ENCODE data around the gene DPEP1. TPM values are rescaled to one million over a fixed set of nuclear protein-coding genes. Genes with fewer than 3 reads are reported as not detected.
"Not testable (repeated sequence)": the region's sequence is repeated elsewhere in the genome, so short reads cannot be mapped to it uniquely, and the experiment has no call there.

The DPEP1 gene
- total RNA-seq, 2 experiments from 2014 or later = not detected

- H3K27me3 Mint-ChIP-seq; ATAC-seq; H3K4me3 Mint-ChIP-seq; H3K9me3 Mint-ChIP-seq (ENCODE audit: low read depth); intact Hi-C loops (cut with DNase I, micrococcal nuclease); POLR2A ChIA-PET; H3K27ac Mint-ChIP-seq: not testable (repeated sequence)
- Mint-ChIP-seq H3K4me1 (peaks cover 24% of the 10 kb centered on the region), H3K36me3 (ENCODE audit: low read depth) (peaks cover 14% of the 10 kb centered on the region)
- peak; percentile 44 for DNase-seq
- CTCF ChIA-PET = interaction anchor here (0.6 to 1.2 kb wide), 4 partner anchors 10 to 147 kb away, joined by 3 read pairs; no protein-coding TSS in a partner anchor
These were observed 53.6 kb downstream of the DPEP1 start for GRCh38 chr16:89667000-89667399.

GRCh38 chr16:89667633-89668032 is 54.2 kb downstream of the DPEP1 start:
- no peaks in the 10 kb centered on the region for H3K27me3 Mint-ChIP-seq
- no peaks in the 10 kb centered on the region for H3K9me3 Mint-ChIP-seq (ENCODE audit: low read depth)
- H3K4me3 Mint-ChIP-seq = no peak overlapping the region
- ATAC-seq (no peak), DNase-seq (peak; percentile 6)
- intact Hi-C loops (cut with DNase I, micrococcal nuclease) = no loop called here
- peaks cover 24% of the 10 kb centered on the region for H3K4me1 Mint-ChIP-seq
- H3K27ac Mint-ChIP-seq = no peak overlapping the region
- peaks cover 14% of the 10 kb centered on the region for H3K36me3 Mint-ChIP-seq (ENCODE audit: low read depth)
- ChIA-PET CTCF (interaction anchor here (1.1 to 1.7 kb wide), 3 partner anchors 9 to 14 kb away, joined by 3 to 4 read pairs (median 3); no protein-coding TSS in a partner anchor), POLR2A (no interaction called here)

GRCh38 chr16:89668790-89669158 is 55.3 kb downstream of the DPEP1 start:
- ChIA-PET CTCF (interaction anchor here (1.7 kb wide), 1 partner anchor 10 kb away, joined by 4 read pairs; no protein-coding TSS in a partner anchor), POLR2A (interaction anchor here (0.6 kb wide), 1 partner anchor 219 kb away, joined by 3 read pairs; no protein-coding TSS in a partner anchor)
- ATAC-seq (no peak), DNase-seq (no peak)
- intact Hi-C loops (cut with DNase I, micrococcal nuclease) = no loop called here
- H3K36me3 Mint-ChIP-seq (ENCODE audit: low read depth) = peaks cover 9% of the 10 kb centered on the region
- H3K27ac Mint-ChIP-seq = no peak overlapping the region
- H3K4me3 Mint-ChIP-seq = no peak overlapping the region
- H3K9me3 Mint-ChIP-seq (ENCODE audit: low read depth) = no peaks in the 10 kb centered on the region
- H3K27me3 Mint-ChIP-seq = no peaks in the 10 kb centered on the region
- peaks cover 24% of the 10 kb centered on the region for H3K4me1 Mint-ChIP-seq

- Mint-ChIP-seq H3K4me1 (peaks cover 24% of the 10 kb centered on the region), H3K4me3 (no peak overlapping the region), H3K9me3 (ENCODE audit: low read depth) (no peaks in the 10 kb centered on the region), H3K27ac (no peak overlapping the region), H3K27me3 (no peaks in the 10 kb centered on the region), H3K36me3 (ENCODE audit: low read depth) (peaks cover 5% of the 10 kb centered on the region)
- ChIA-PET POLR2A (no interaction called here), CTCF (no interaction called here)
- DNase-seq (no peak), ATAC-seq (no peak)
- intact Hi-C loops (cut with DNase I, micrococcal nuclease) = no loop called here
These were observed 56.3 kb downstream of the DPEP1 start for GRCh38 chr16:89669755-89670154.

- ChIA-PET POLR2A (interaction anchor here (0.6 kb wide), 1 partner anchor 29 kb away, joined by 7 read pairs; no protein-coding TSS in a partner anchor), CTCF (interaction anchor here (0.6 to 0.9 kb wide), 3 partner anchors 16 to 421 kb away, joined by 3 to 5 read pairs (median 3); partner anchors contain the start of gene CDK10)
- H3K36me3 Mint-ChIP-seq (ENCODE audit: low read depth) = peaks cover 5% of the 10 kb centered on the region
- intact Hi-C loops (cut with DNase I, micrococcal nuclease) = no loop called here
- no peaks in the 10 kb centered on the region for H3K9me3 Mint-ChIP-seq (ENCODE audit: low read depth)
- H3K27ac Mint-ChIP-seq = no peak overlapping the region
- H3K4me3 Mint-ChIP-seq = no peak overlapping the region
- DNase-seq (no peak), ATAC-seq (peak; percentile 45)
- peaks cover 24% of the 10 kb centered on the region for H3K4me1 Mint-ChIP-seq
- no peaks in the 10 kb centered on the region for H3K27me3 Mint-ChIP-seq
These were observed 57.3 kb downstream of the DPEP1 start for GRCh38 chr16:89670496-89671431.

GRCh38 chr16:89671565-89671964 is 58.1 kb downstream of the DPEP1 start:
- CTCF ChIA-PET = interaction anchor here (0.6 to 0.9 kb wide), 2 partner anchors 15 to 422 kb away, joined by 3 to 5 read pairs; partner anchors contain the start of gene CDK10
- DNase-seq; H3K36me3 Mint-ChIP-seq (ENCODE audit: low read depth); H3K27ac Mint-ChIP-seq; ATAC-seq; H3K4me3 Mint-ChIP-seq; H3K27me3 Mint-ChIP-seq; H3K9me3 Mint-ChIP-seq (ENCODE audit: low read depth); intact Hi-C loops (cut with DNase I, micrococcal nuclease): not testable (repeated sequence)
- POLR2A ChIA-PET = interaction anchor here (0.6 kb wide), 1 partner anchor 28 kb away, joined by 7 read pairs; no protein-coding TSS in a partner anchor
- H3K4me1 Mint-ChIP-seq = peaks cover 24% of the 10 kb centered on the region

GRCh38 chr16:89672177-89672941 is 58.9 kb downstream of the DPEP1 start:
- H3K9me3 Mint-ChIP-seq (ENCODE audit: low read depth) = no peaks in the 10 kb centered on the region
- no peak for ATAC-seq
- no peaks in the 10 kb centered on the region for H3K36me3 Mint-ChIP-seq (ENCODE audit: low read depth)
- intact Hi-C loops (cut with DNase I, micrococcal nuclease) = no loop called here
- no peak overlapping the region for H3K27ac Mint-ChIP-seq
- ChIA-PET POLR2A (no interaction called here), CTCF (interaction anchor here (0.8 to 1.5 kb wide), 2 partner anchors 19 to 34 kb away, joined by 3 read pairs; no protein-coding TSS in a partner anchor)
- DNase-seq = no peak
- no peaks in the 10 kb centered on the region for H3K27me3 Mint-ChIP-seq
- no peak overlapping the region for H3K4me3 Mint-ChIP-seq
- H3K4me1 Mint-ChIP-seq = peaks cover 24% of the 10 kb centered on the region

- intact Hi-C loops (cut with DNase I, micrococcal nuclease) = no loop called here
- no peaks in the 10 kb centered on the region for H3K27me3 Mint-ChIP-seq
- no peaks in the 10 kb centered on the region for H3K9me3 Mint-ChIP-seq (ENCODE audit: low read depth)
- H3K36me3 Mint-ChIP-seq (ENCODE audit: low read depth) = no peaks in the 10 kb centered on the region
- ChIA-PET CTCF (no interaction called here), POLR2A (interaction anchor here (0.6 kb wide), 1 partner anchor 342 kb away, joined by 3 read pairs; no protein-coding TSS in a partner anchor)
- no peaks in the 10 kb centered on the region for H3K4me1 Mint-ChIP-seq
- H3K4me3 Mint-ChIP-seq = no peak overlapping the region
- ATAC-seq (no peak), DNase-seq (no peak)
- H3K27ac Mint-ChIP-seq = no peak overlapping the region
These were observed 64.8 kb downstream of the DPEP1 start for GRCh38 chr16:89678258-89678657.

GRCh38 chr16:89685916-89686315 is 72.5 kb downstream of the DPEP1 start:
- intact Hi-C loops (cut with DNase I, micrococcal nuclease) = loop anchor here (1.0 to 2.0 kb wide), 9 partner anchors 14 to 829 kb away; partner anchors contain the start of genes CHMP1A (in 1 of the 2), FANCA (in 1 of the 2), PRDM7 (in 1 of the 2) and SPATA2L (in 1 of the 2)
- ChIA-PET CTCF (interaction anchor here (0.8 to 2.5 kb wide), 3 partner anchors 14 to 110 kb away, joined by 3 to 12 read pairs (median 5); partner anchors contain the start of gene CPNE7), POLR2A (interaction anchor here (0.9 to 1.0 kb wide), 2 partner anchors 14 to 122 kb away, joined by 4 to 5 read pairs; no protein-coding TSS in a partner anchor)
- ATAC-seq = no peak
- Mint-ChIP-seq H3K27ac (no peak overlapping the region), H3K27me3 (no peaks in the 10 kb centered on the region), H3K9me3 (ENCODE audit: low read depth) (no peaks in the 10 kb centered on the region), H3K4me3 (peak overlapping the region; percentile 86), H3K4me1 (peaks cover 14% of the 10 kb centered on the region), H3K36me3 (ENCODE audit: low read depth) (peaks cover 15% of the 10 kb centered on the region)
- no peak for DNase-seq

- Mint-ChIP-seq H3K9me3 (ENCODE audit: low read depth) (no peaks in the 10 kb centered on the region), H3K4me1 (peaks cover 14% of the 10 kb centered on the region), H3K36me3 (ENCODE audit: low read depth) (peaks cover 15% of the 10 kb centered on the region), H3K4me3 (peak within 1 kb of the TSS; percentile 86), H3K27me3 (no peaks in the 10 kb centered on the region), H3K27ac (peak within 1 kb of the TSS; percentile 88)
- ATAC-seq (peak; percentile 90), DNase-seq (peak; percentile 92)
- POLR2A ChIA-PET = interaction anchor here (0.6 to 1.0 kb wide), 4 partner anchors 14 to 288 kb away, joined by 3 to 5 read pairs (median 4); no protein-coding TSS in a partner anchor
- CTCF ChIA-PET = interaction anchor here (0.7 to 2.5 kb wide), 4 partner anchors 14 to 286 kb away, joined by 3 to 12 read pairs (median 4); no protein-coding TSS in a partner anchor
- intact Hi-C loops (cut with DNase I, micrococcal nuclease) = loop anchor here (1.0 to 2.0 kb wide), 9 partner anchors 14 to 829 kb away; partner anchors contain the start of genes CHMP1A (in 1 of the 2), FANCA (in 1 of the 2), PRDM7 (in 1 of the 2) and SPATA2L (in 1 of the 2)
These were observed 73.2 kb downstream of the DPEP1 start, which contains the start of gene CDK10 for GRCh38 chr16:89686520-89687091. Gene CDK10, plus strand, starts transcription at chr16:89686689. Its CDS starts 22 bp downstream, at chr16:89686711.

Measured in activated CD4-positive, alpha-beta T cell treated with anti-CD3 and anti-CD28 coated beads for 36 hours (primary cell).